Urinary bladder (tissue), 4 donors: ENCODE measurements around the gene VPS13C. TPM values are rescaled to one million over a fixed set of nuclear protein-coding genes. Genes with fewer than 3 reads are reported as not detected.
"Not testable (repeated sequence)": the region's sequence is repeated elsewhere in the genome, so short reads cannot be mapped to it uniquely, and the experiment has no call there.

Source experiments
- DNase-seq: peaks from one replicate; pipeline ENCODE4 v3.0.0-alpha.2; 2015; ENCODE audit errors: extremely low spot score
- H3K27ac ChIP-seq: one replicate; pipeline ENCODE4 v1.5.1; 2013; ENCODE audit warnings: low read depth, mild to moderate bottlenecking, moderate library complexity
- H3K36me3 ChIP-seq: one replicate; pipeline ENCODE4 v1.6.1; 2013; ENCODE audit warnings: mild to moderate bottlenecking, moderate library complexity; ENCODE audit not compliant: insufficient read depth
- H3K4me1 ChIP-seq: one replicate; pipeline ENCODE4 v1.6.1; 2013; ENCODE audit warnings: mild to moderate bottlenecking, moderate library complexity; ENCODE audit not compliant: insufficient read depth
- H3K4me3 ChIP-seq: one replicate; pipeline ENCODE4 v1.5.1; 2013; ENCODE audit warnings: low read depth, low read length
- WGBS: extraction: QIAGEN DNeasy Blood & Tissue Kit; methylation state at CpG from one replicate; pipeline ENCODE4 v1.1.7; 2013; 5-methylcytosine and 5-hydroxymethylcytosine counted together
- polyA plus RNA-seq: library from polyadenylated mRNA; stranded (reverse); fragments of 200-250 nt; gene quantifications from one replicate; pipeline ENCODE4 v1.2.3, GENCODE V29; 2013
- total RNA-seq: library from RNA; depleted of rRNA; stranded (reverse); fragments of >200 nt; gene quantifications from one replicate; pipeline ENCODE4 v1.2.3, GENCODE V29; 2014
- donor health status: healthy with polysubstance abuse.
- donor health status: healthy.

Gene VPS13C
- total and polyA plus RNA-seq, 2 donors = 19.5 to 202 TPM

GRCh38 chr15:62046078-62046743 lies 14.0 kb downstream of the VPS13C start:
- H3K36me3 ChIP-seq = no peaks in the 10 kb centered on the region
- WGBS = 72% methylated on average over 5 of the region's 5 CpGs
- DNase-seq = no peak
- no peaks in the 10 kb centered on the region for H3K4me1 ChIP-seq
- H3K4me3 ChIP-seq = no peak overlapping the region
- H3K27ac ChIP-seq = no peak overlapping the region

- WGBS = 45% methylated on average over 2 of the region's 2 CpGs
- H3K4me3 ChIP-seq = no peak overlapping the region
- no peaks in the 10 kb centered on the region for H3K36me3 ChIP-seq
- no peak overlapping the region for H3K27ac ChIP-seq
- no peak for DNase-seq
- H3K4me1 ChIP-seq = peaks cover 2% of the 10 kb centered on the region
Measured at GRCh38 chr15:62035256-62035924, 24.9 kb downstream of the VPS13C start.

GRCh38 chr15:62027916-62028315 lies 32.3 kb downstream of the VPS13C start:
- peaks cover 2% of the 10 kb centered on the region for H3K36me3 ChIP-seq

GRCh38 chr15:62027263-62027565 lies 33.0 kb downstream of the VPS13C start:
- Histone ChIP-seq H3K4me1 (no peaks in the 10 kb centered on the region), H3K4me3 (no peak overlapping the region), H3K27ac (no peak overlapping the region), H3K36me3 (peaks cover 2% of the 10 kb centered on the region)
- 63% methylated on average over 3 of the region's 3 CpGs for WGBS
- no peak for DNase-seq

More at GRCh38 chr15:62027916-62028315, 32.3 kb downstream of the VPS13C start:
- Histone ChIP-seq H3K4me3 (no peak overlapping the region), H3K27ac (no peak overlapping the region), H3K4me1 (no peaks in the 10 kb centered on the region)
- no peak for DNase-seq
- WGBS = 76% methylated on average over 5 of the region's 5 CpGs

DNA sequence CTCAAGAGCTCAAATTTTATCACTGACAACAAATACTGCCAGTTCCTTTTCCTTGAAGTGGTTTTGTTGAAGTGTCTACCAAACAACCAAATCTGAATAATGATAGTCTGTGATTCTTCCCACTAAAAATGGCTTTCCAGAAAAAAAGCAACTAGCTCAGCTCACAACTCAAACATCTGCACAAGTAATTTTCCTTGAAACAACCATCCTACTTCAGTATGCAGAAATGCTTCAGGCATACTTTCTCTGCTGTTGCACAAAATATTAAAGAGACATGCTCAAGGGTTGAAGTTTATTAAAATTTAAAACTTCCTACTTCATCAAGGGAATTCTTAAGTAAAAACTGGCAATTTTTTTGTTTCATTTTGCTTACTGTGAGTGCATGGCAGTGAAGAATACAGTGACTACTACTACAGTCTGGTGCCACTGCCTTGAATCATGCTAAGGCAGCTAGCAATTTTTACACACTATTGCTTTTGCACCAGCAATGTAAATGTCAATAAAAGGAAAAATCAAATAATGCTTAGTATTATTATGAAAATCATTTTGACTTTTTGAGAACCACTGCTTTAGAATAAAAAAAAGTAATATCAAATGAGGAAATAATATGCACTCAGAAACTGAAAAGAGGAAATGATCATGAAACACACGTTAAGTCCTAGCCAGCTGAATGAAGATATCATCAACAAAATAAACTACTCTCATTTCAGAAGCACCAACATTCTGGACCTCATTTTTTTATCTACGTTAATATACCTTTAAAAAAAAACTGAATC lies 33.6 kb downstream of the VPS13C start:
- no peak for DNase-seq
- 69% methylated on average over 2 of the region's 2 CpGs for WGBS

DNA sequence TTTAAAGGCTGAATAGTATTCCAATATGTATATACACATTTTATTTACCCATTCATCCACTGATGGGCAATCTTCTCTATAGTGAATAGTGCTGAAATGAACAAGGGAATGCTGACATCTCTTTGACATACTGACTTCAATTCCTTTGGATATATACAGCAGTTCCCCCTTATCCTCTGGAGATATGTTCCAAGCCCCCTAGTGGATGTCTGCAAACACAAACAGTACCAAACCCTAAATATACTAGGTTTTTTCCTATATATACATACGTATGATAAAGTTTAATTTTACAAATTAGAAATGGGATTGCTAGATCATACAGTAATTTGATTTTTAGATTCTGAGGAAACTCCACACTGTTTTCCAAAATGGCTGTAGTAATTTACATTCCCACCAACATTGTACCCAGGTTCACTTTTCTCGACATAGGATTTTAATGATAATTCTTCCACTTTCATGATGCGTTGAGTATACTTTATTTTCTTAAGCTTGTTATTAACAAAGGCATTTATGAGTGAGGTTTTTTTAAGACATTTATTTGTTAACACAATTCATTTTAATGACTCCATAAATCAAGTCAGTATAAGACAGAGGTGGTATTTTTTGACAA lies 38.2 kb downstream of the VPS13C start:
- Histone ChIP-seq H3K4me3 (no peak overlapping the region), H3K27ac (no peak overlapping the region), H3K36me3 (peaks cover 2% of the 10 kb centered on the region), H3K4me1 (no peaks in the 10 kb centered on the region)
- no peak for DNase-seq
- WGBS = 89% methylated on average over 3 of the region's 3 CpGs

More for the DNA sequence above, 33.6 kb downstream of the VPS13C start:
- H3K36me3 ChIP-seq = peaks cover 2% of the 10 kb centered on the region
- no peak overlapping the region for H3K4me3 ChIP-seq
- H3K27ac ChIP-seq = no peak overlapping the region
- no peaks in the 10 kb centered on the region for H3K4me1 ChIP-seq

- H3K27ac ChIP-seq = no peak overlapping the region
- no peak overlapping the region for H3K4me3 ChIP-seq
- peaks cover 2% of the 10 kb centered on the region for H3K36me3 ChIP-seq
- no peak for DNase-seq
- no peaks in the 10 kb centered on the region for H3K4me1 ChIP-seq
- WGBS = 97% methylated on average over 3 of the region's 3 CpGs
Measured at GRCh38 chr15:62020576-62021160, 39.6 kb downstream of the VPS13C start.

DNA sequence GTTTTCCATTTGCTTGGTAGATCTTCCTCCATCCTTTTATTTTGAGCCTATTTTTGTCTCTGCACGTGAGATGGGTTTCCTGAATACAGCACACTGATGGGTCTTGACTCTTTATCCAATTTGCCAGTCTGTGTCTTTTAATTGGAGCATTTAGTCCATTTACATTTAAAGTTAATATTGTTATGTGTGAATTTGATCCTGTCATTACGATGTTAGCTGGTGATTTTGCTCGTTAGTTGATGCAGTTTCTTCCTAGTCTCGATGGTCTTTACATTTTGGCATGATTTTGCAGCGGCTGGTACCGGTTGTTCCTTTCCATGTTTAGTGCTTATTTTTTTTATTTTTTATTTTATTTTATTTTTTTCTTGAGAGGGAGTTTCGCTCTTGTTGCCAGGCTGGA lies 54.9 kb downstream of the VPS13C start:
- not testable (repeated sequence) for DNase-seq, H3K27ac ChIP-seq, H3K36me3 ChIP-seq, H3K4me1 ChIP-seq, H3K4me3 ChIP-seq
- 97% methylated on average over 5 of the region's 7 CpGs for WGBS

DNA sequence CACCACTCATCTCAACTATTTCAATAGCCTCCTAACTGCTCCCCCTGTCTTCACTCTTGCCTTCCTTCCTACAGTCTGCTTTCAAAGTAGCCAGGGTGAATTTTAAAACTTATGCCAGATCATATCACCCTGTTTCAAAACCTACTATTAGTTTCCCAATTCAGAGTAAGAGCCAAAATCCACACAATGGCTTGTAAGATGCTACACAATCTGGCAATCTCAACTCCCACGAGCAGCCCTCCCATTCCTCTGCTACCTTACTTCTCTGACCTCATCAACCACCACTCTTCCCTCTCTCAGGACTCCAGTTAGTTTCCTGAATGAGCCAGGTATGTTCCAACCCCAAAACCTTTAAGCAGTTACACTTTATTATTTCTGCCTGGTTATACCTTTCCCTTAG lies 62.5 kb downstream of the VPS13C start:
- H3K36me3 ChIP-seq = no peaks in the 10 kb centered on the region
- WGBS = 81% methylated on average over 1 of the region's 1 CpG
- DNase-seq = no peak
- no peaks in the 10 kb centered on the region for H3K4me1 ChIP-seq
- H3K4me3 ChIP-seq = no peak overlapping the region
- no peak overlapping the region for H3K27ac ChIP-seq

- Histone ChIP-seq H3K4me3 (no peak overlapping the region), H3K27ac (no peak overlapping the region), H3K4me1 (no peaks in the 10 kb centered on the region), H3K36me3 (no peaks in the 10 kb centered on the region)
- 89% methylated on average over 4 of the region's 4 CpGs for WGBS
- DNase-seq = no peak
Measured at GRCh38 chr15:61996056-61996635, 64.1 kb downstream of the VPS13C start.

- H3K4me3 ChIP-seq = no peak overlapping the region
- H3K36me3 ChIP-seq = peaks cover under 1% of the 10 kb centered on the region
- H3K4me1 ChIP-seq = no peaks in the 10 kb centered on the region
- 93% methylated on average over 1 of the region's 1 CpG for WGBS
- no peak overlapping the region for H3K27ac ChIP-seq
- no peak for DNase-seq
Measured at GRCh38 chr15:61994216-61994615, 66.0 kb downstream of the VPS13C start.

GRCh38 chr15:61992518-61992917 lies 67.7 kb downstream of the VPS13C start:
- Histone ChIP-seq H3K36me3 (peaks cover 1% of the 10 kb centered on the region), H3K4me3 (no peak overlapping the region), H3K4me1 (no peaks in the 10 kb centered on the region), H3K27ac (no peak overlapping the region)
- DNase-seq = no peak

DNA sequence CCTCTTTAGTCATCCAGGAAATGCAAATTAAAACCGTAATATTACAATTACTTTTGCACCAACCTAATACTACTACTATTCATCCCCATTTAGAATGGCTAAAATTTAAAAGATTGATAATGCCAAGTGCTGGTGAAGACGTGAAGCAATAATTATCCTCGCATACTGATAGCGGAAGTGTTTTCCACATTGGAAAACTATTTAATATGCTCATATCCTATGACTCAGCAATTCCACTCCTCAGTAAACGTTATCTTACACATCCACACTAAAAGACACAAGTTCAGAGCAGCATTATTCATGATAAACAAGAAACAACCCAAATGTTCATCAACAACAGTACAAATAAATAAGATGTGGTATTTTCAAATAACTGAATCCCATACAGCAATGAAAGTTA lies 70.6 kb downstream of the VPS13C start:
- no peaks in the 10 kb centered on the region for H3K4me1 ChIP-seq
- DNase-seq = no peak
- 75% methylated on average over 5 of the region's 5 CpGs for WGBS
- peaks cover 1% of the 10 kb centered on the region for H3K36me3 ChIP-seq
- no peak overlapping the region for H3K4me3 ChIP-seq
- H3K27ac ChIP-seq = no peak overlapping the region
